Superior temporal gyrus (tissue), 1 donor: Measurements from ENCODE around the gene ABHD17A.
"Not testable (repeated sequence)": the region's sequence is repeated elsewhere in the genome, so short reads cannot be mapped to it uniquely, and the experiment has no call there.

Experiments
- DNase-seq: peaks from one replicate; pipeline ENCODE4 v3.0.0-alpha.2; 2016; ENCODE audit errors: extremely low spot score

Gene ABHD17A

DNA sequence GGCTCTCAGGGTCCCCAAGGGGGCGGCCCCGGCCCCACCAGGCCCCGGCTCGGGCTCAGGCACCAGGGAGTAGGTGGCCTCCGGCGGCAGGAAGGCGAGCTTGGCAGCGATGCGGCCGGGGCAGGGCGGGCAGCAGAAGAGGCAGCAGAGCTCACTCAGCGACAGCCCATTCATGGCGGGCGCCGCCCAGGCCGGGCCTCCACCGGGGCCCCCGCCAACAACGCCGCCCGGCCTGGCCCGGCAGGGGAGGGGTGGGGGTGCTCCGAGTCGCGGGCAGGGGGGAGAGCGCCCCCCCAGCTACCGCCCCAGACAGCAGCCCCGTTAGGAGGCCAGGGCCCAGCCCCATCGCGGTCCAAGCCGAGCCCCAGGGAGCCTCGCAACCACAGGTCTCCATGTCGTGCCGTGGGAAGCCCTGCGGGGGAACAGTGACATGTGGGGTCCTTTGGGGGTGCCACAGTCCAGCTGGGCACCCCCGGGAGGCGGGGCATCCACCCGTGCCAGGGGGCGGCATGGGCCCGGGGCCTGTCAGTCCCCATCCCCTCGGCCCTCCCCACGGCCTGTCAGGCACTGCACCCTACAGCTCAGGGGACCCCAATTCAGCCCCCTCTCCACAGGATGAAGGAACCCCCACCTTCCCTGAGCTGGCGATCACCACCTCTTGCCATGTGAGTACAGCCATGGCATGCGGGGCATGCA, 3.8 kb downstream of the ABHD17A start:
- DNase-seq = not testable (repeated sequence)

DNA sequence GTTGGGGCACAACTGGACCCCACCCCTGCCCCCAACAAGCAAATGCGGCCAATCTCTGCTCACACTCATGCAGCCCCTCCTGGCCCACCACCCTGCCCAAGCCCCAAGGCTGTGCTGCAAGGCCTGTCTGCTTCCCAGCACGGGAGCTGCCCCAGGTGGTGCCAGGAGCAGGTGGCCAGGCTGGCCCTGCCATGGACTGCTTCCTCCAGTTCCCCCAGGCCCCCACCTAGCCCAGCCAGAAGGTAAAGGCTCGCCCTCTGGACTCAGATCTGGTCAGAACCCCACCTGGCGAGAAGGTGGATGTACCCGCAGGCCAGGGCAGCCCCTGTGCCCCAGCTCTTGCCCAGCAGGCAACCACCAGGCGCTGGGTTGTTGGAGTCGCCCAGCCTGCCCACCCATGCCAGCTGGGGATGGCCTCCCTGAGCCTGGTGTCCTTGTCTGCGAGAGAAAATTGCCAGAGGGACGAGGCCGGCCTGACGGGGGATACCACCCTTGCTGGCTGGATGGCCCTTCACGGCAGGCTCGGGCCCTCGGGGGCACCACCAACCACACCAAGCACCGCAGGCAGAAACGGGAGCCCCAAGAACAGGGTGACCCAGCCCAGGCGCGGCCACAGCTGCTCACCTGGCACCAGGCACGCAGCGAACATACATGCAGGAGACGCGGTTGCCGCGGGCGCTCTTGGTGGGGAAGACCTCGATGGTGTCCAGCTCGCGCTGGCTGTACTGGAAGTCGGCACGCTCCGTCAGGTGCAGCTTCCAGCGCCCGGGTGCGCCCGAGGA, 4.5 kb downstream of the ABHD17A start:
- no peak for DNase-seq

- DNase-seq = not testable (repeated sequence)
These were observed 5.3 kb downstream of the ABHD17A start for GRCh38 chr19:1879982-1880381.

DNA sequence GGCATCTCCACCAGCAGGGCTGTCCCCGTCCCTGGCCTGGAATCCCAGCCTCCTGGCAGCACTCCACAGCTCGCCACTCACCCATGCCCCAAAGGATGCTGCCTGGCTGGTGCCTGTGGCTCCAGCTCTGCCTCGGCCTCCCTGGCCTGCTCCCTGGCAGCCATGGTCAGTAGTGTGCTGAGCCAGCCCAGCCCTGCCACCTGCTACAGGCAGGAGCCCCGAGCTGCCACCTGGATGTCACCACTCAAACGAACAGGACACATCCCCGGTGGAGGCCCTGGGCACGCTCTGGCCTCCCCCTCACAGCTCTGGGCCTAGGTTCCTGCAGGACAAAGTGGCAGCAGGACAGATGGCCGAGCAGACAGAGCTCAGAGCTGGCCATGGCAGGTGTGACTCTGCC, 6.7 kb downstream of the ABHD17A start:
- not testable (repeated sequence) for DNase-seq

DNA sequence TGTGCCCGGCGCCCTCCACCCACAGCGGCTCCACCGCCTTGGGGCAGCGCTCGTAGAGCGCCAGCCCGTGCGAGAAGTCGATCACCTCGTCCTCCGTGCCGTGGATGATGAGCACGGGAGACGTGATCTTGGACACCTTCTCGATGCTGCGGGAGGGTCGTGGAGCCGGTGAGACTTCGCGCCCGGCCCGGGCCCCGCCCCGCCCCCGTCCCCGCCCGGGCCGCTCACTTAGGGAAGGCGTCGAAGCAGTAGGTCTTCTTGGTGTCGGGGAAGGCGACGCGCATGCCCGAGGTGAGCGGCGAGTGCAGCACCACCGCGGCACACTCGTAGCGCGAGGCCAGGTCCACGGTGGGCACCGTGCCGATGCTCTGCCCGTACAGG, 8.0 kb downstream of the ABHD17A start:
- not testable (repeated sequence) for DNase-seq

DNA sequence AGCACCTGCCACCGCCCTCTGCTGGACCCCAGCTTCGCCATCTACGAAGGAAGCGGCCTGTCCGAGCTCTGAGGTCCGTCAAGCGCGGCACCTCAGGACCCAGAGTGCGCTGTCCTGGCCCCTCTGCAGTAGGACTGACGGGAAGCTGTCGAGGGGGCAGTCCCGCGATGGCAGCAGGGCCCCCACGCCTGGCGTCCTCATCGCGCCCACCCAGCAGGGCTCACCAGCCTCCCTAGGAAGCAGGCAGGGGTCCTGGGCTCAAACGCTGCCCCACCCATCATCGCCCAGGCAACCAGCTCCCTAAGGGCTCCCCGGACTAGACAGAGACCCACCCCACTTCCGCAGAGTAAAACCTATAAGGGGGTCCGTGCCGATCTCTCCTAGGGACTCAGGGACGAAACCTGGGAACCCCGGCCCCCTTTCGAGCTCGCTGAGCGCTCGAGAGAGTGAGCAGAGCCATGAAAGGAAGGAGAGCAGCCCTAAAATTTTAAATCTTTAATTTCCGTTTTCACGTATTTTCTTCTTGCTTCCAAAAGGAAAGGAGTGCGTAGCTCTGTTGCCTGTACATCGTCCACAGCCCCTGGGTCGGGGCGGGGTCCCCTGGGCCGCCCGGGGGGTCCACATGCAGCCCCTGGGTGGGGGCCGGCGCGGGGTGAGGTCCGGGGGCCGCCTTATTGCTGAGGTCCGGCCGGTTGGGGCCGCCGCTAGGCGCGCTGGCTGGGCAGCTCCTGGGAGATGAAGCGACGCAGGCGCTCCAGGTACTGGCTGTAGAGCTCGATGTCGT, 8.6 kb downstream of the ABHD17A start:
- DNase-seq = not testable (repeated sequence)

DNA sequence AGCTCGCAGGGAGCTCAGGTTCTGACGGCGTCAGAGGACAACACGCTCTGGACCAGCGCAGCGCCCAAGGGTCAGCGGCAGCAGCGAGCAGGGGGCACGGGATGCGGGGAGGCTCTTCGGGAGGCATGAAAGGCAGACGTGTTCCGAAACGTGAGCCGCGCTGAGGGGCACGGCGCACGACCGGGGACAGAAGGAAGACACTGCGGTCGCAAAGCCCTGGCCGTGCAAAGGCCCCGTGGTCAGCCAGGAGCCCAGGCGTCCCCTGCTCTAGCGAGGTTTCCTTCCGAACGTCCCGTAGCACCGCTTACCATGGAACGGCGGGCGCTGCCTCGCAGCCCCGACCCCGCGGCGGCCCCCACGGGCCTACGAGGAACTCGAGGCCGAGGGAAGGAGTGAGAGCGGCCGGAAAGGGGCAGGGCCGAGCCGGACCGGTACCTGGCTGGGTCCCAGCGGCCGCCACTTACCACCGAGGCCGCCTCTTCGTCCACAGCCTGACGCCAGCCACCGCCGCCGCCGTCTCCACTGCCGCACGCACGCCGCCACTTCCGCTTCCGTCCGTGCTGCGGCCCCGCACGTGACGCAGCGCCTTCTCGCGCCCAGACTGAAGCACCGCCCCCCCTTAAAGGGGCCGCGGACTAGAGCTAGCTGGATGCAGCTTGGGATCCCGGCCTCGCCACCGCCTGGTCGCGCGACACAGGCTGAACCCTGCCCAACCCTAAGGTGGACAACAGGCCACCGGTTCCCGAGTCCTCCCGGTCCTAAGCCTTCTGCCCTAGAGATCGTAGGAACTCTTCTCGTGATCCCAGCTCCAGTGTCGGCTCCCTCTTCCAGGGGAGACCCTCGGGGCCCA, 9.4 kb downstream of the ABHD17A start:
- DNase-seq = peak; percentile 95

DNA sequence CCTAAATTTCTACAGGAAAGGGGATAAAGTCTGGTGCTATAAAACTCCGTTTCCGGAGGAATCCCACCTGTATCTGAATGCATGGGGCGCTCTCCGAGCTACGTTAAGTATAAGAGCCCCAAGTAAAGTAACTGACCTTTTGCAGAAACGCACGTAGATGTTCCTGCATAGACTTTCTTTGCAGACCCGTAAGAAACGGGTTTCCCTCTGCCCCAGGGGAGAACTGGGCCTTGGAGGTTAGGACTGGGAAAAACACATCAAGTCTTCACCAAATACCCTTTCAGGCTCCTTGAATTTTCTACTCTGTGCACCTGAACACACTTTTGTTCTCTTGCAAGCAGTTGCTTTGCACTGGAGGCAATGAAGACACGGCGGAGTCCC, 10.0 kb downstream of the ABHD17A start:
- DNase-seq = peak; percentile 47

GRCh38 chr19:1874554-1875185, 10.6 kb downstream of the ABHD17A start:
- DNase-seq = no peak

GRCh38 chr19:1873524-1874473, 11.5 kb downstream of the ABHD17A start:
- DNase-seq = no peak

DNA sequence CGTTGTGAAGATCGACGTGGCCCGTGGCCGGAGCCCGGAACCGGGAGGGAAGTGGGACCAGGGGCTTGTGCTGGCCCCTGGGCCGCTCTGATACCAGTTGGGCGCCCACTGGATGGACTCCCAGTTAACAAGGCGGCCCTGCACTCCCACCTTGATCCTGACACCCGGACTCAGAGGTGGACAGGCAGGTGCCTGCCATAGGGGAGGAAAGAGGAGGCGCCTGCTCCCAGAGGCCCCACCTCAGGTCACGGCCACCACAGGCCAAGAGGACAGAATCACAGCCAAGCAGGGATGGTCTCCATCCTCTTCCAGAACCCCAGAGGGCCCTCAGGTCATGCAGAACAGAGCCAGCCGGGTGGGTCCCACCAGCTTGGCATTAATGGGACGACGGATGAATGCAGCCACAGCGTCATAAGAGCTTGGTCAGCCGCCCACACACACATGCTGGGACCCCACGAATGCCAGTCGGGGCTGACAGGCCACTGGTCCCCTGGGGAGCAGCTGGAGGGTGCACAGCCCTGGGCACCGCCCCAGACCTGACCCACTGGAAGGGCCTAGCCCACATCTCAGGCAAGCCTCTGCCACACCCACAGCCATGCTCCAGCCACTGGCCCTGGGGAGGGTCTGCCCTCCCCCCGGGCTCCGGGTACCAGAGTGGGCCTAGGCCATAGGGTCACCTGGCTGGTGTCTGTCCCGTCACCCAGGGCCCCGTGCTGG, 12.3 kb downstream of the ABHD17A start:
- no peak for DNase-seq

GRCh38 chr19:1871630-1872029, 13.7 kb downstream of the ABHD17A start:
- no peak for DNase-seq

- DNase-seq = no peak
These were observed 14.1 kb downstream of the ABHD17A start for GRCh38 chr19:1871140-1871597.

- DNase-seq = no peak
These were observed 16.3 kb downstream of the ABHD17A start for GRCh38 chr19:1868971-1869370.

GRCh38 chr19:1867349-1867724, 18.0 kb downstream of the ABHD17A start:
- no peak for DNase-seq

- DNase-seq = no peak
These were observed 18.5 kb downstream of the ABHD17A start for GRCh38 chr19:1866693-1867348.

DNA sequence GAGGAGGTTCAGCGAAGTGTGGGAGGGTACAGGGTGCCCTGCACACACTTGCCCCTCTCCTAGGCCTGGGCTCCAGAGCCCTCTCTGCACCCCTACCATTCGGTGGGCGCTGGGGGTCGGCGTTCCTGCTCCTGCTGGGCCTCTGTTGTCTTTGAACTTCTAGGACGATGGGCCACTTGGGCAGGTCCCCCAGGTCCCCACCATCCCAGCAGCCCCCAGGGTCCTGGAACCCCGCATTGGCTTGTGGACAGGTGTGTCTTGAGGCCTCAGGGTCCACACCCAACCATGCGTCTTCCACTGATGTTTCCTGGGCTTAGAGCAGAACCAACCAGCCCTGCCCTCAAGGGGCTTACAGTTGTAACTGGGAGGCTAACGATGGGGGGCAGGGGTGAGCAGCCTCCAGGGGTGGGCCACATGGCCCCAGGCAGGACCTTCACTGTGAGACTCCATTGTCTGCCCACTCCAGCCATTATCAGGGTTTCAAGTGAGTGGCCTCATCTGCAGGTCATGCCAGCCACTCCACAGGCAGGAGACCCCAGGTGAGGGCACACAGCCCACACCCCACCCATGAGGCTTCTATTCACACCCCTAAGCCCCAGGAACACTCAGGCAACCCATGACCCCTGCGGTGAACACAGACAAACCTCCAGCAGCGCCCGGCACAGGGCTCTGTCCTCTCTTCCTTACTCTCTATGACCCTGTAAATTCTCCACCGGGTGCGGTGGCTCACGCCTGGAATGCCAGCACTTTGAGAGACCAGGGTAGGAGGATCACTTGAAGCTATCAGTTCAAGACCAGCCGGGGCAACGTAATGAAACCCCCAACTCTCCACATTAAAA, 19.9 kb downstream of the ABHD17A start:
- DNase-seq = no peak
